GM12865 (cell line): ENCODE measurements around the gene CACNA1I.

Experiments used
- DNase-seq: peaks from one replicate; pipeline ENCODE4 v3.0.0; 2010; ENCODE audit warnings: low read depth
- H3K4me3 ChIP-seq: 2 replicates; pipeline ENCODE4 v1.5.1; 2011; ENCODE audit warnings: mild to moderate bottlenecking, low read depth, low read length, control low read depth
- CTCF ChIP-seq: IDR thresholded peaks from 2 replicates; pipeline ENCODE4 v1.5.1; 2011; ENCODE audit warnings: low read length, control low read depth, low read depth, inconsistent platforms; ENCODE audit not compliant: insufficient read depth; ENCODE audit errors: missing control alignments

The CACNA1I gene

GRCh38 chr22:39674536-39674935 is 104.0 kb downstream of the CACNA1I start:
- TF ChIP-seq CTCF: no peak
- H3K4me3 ChIP-seq: no peak overlapping the region
- no peak for DNase-seq

- no peak for DNase-seq
- no peak for TF ChIP-seq CTCF
- H3K4me3 ChIP-seq: no peak overlapping the region
Measured at GRCh38 chr22:39675947-39676346, 105.4 kb downstream of the CACNA1I start.

GRCh38 chr22:39677967-39678366 is 107.4 kb downstream of the CACNA1I start:
- no peak overlapping the region for H3K4me3 ChIP-seq
- DNase-seq: no peak
- TF ChIP-seq CTCF: no peak

GRCh38 chr22:39678862-39679490 is 108.4 kb downstream of the CACNA1I start:
- no peak for DNase-seq
- TF ChIP-seq CTCF: no peak
- H3K4me3 ChIP-seq: no peak overlapping the region

- H3K4me3 ChIP-seq: no peak overlapping the region
- DNase-seq: no peak
- no peak for TF ChIP-seq CTCF
Measured at GRCh38 chr22:39679652-39680051, 109.1 kb downstream of the CACNA1I start.

GRCh38 chr22:39680486-39680885 is 109.9 kb downstream of the CACNA1I start:
- no peak for DNase-seq
- no peak for TF ChIP-seq CTCF
- no peak overlapping the region for H3K4me3 ChIP-seq
